ENCODE data around the gene NCK2. TPM values are rescaled to one million over a fixed set of nuclear protein-coding genes. Genes with fewer than 3 reads are reported as not detected.

NCK2 gene
- total and polyA plus RNA-seq, 2 of the 4 experiments (the other 2 are of a cell fraction), result 15.8 to 22.2 TPM

GRCh38 chr2:105924932-105925331 is 180.2 kb downstream of the NCK2 start:
- H3K4ac ChIP-seq (ENCODE audit: low read depth, low read length), result no peak overlapping the region
- POLR2A ChIA-PET (ENCODE audit: unreplicated experiment), result no interaction called here
- no peaks in the 10 kb centered on the region for H4K20me1 ChIP-seq (ENCODE audit: insufficient read depth, low read length)
- no peak overlapping the region for H2BK5ac ChIP-seq (ENCODE audit: low read depth, low read length, poor library complexity, severe bottlenecking)
- no CpG with 5 or more reads among the region's 3 CpGs for WGBS, 2 experiments (ENCODE audit: extremely low coverage in 2 of 2, insufficient read length in 1 of 2)
- DNase-seq, result no peak
- dilution Hi-C loops (cut with HindIII; ENCODE audit: low sequenced_read_pairs, unreplicated experiment), result no loop called here
- BruUV-seq (replicated peaks), result no TSS peak
- CTCF ChIA-PET, result no interaction called here
- H3K27ac ChIP-seq (ENCODE audit: insufficient read depth, low read length), result no peak overlapping the region
- H3K23ac ChIP-seq (ENCODE audit: low read depth, low read length), result no peak overlapping the region
- H3K36me3 ChIP-seq (ENCODE audit: control insufficient read depth, insufficient read depth, low read length), result no peaks in the 10 kb centered on the region
- TF ChIP-seq, protein P1, sequence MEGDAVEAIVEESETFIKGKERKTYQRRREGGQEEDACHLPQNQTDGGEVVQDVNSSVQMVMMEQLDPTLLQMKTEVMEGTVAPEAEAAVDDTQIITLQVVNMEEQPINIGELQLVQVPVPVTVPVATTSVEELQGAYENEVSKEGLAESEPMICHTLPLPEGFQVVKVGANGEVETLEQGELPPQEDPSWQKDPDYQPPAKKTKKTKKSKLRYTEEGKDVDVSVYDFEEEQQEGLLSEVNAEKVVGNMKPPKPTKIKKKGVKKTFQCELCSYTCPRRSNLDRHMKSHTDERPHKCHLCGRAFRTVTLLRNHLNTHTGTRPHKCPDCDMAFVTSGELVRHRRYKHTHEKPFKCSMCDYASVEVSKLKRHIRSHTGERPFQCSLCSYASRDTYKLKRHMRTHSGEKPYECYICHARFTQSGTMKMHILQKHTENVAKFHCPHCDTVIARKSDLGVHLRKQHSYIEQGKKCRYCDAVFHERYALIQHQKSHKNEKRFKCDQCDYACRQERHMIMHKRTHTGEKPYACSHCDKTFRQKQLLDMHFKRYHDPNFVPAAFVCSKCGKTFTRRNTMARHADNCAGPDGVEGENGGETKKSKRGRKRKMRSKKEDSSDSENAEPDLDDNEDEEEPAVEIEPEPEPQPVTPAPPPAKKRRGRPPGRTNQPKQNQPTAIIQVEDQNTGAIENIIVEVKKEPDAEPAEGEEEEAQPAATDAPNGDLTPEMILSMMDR (conservative IDR thresholded peaks at IDR 0.05; ENCODE audit: low read depth, low read length), result no peak
- TF ChIP-seq CHD1 (IDR thresholded peaks at IDR 0.05; ENCODE audit: low read depth, low read length), result no peak
- TF ChIP-seq RCOR1 (IDR thresholded peaks at IDR 0.05; ENCODE audit: insufficient replicate concordance, low read length), result no peak
- TF ChIP-seq RAD21 (IDR thresholded peaks at IDR 0.05; ENCODE audit: low read length), result no peak
- no peak for TF ChIP-seq BHLHE40 (IDR thresholded peaks at IDR 0.05; ENCODE audit: low read depth, low read length)
- no peak for TF ChIP-seq NFE2L2 (IDR thresholded peaks at IDR 0.05; ENCODE audit: low read depth, low read length)
- TF ChIP-seq RFX5 (IDR thresholded peaks at IDR 0.05; ENCODE audit: low read depth, low read length), result no peak
- no peak for TF ChIP-seq USF2 (IDR thresholded peaks at IDR 0.05; ENCODE audit: low read depth, low read length)
- no peak for TF ChIP-seq MXI1 (IDR thresholded peaks at IDR 0.05; ENCODE audit: borderline replicate concordance, low read depth, low read length)
- no peak for TF ChIP-seq POLR2A (IDR thresholded peaks at IDR 0.05; ENCODE audit: low read depth, low read length)
- no peak for TF ChIP-seq ELK1 (IDR thresholded peaks at IDR 0.05; ENCODE audit: borderline replicate concordance, low read depth, low read length)
- no peak for TF ChIP-seq CEBPB (IDR thresholded peaks at IDR 0.05; ENCODE audit: low read depth, low read length)
- no peak for TF ChIP-seq SMC3 (IDR thresholded peaks at IDR 0.05; ENCODE audit: low read depth, low read length)
- no peak for TF ChIP-seq MAZ (IDR thresholded peaks at IDR 0.05; ENCODE audit: borderline replicate concordance, low read depth, low read length)
- TF ChIP-seq FOS (IDR thresholded peaks at IDR 0.05; ENCODE audit: low read depth, low read length), result no peak
- TF ChIP-seq MAFK (IDR thresholded peaks at IDR 0.05; ENCODE audit: low read depth, low read length), result no peak
- H3K4me3 ChIP-seq (ENCODE audit: insufficient read depth, low read depth, low read length), result no peak overlapping the region
- H2AK9ac ChIP-seq (replicated peaks; ENCODE audit: low read depth, low read length, poor library complexity), result no peak overlapping the region
- no peak overlapping the region for H2AK5ac ChIP-seq (ENCODE audit: low read depth, low read length)
- no peak overlapping the region for H3K14ac ChIP-seq (replicated peaks; ENCODE audit: low read depth, low read length)
- H3K4me1 ChIP-seq (ENCODE audit: control insufficient read depth, insufficient read depth, low read length), result no peaks in the 10 kb centered on the region
- no peak overlapping the region for H2BK15ac ChIP-seq (ENCODE audit: low read depth, low read length)
- H3K9me1 ChIP-seq (ENCODE audit: insufficient read depth, low read length), result no peaks in the 10 kb centered on the region
- H2AFZ ChIP-seq (replicated peaks; ENCODE audit: low read length, poor library complexity), result no peak overlapping the region
- no peak overlapping the region for H2BK120ac ChIP-seq (ENCODE audit: low read depth, low read length)
- H3K56ac ChIP-seq (ENCODE audit: extremely low read depth, insufficient read depth, low read length), result no peak overlapping the region
- H4K8ac ChIP-seq (ENCODE audit: low read depth in 2 of 2, low read length in 2 of 2), result no peak overlapping the region
- no peak overlapping the region for H3K4me2 ChIP-seq (ENCODE audit: low read depth, low read length)
- H3K79me1 ChIP-seq (ENCODE audit: low read depth in 1 of 2, low read length in 2 of 2), result no peaks in the 10 kb centered on the region
- H2BK20ac ChIP-seq (ENCODE audit: low read depth, low read length), result no peak overlapping the region
- in situ Hi-C loops (cut with MboI; ENCODE audit: low sequenced_read_pairs), result no loop called here
- H3K18ac ChIP-seq (ENCODE audit: low read depth, low read length), result no peak overlapping the region
- ATAC-seq (ENCODE audit: low read depth), result no peak
- peaks cover 23% of the 10 kb centered on the region for H3K27me3 ChIP-seq (ENCODE audit: control insufficient read depth, insufficient read depth, low read length)
- H4K91ac ChIP-seq (ENCODE audit: insufficient read depth, low read depth, low read length), result no peak overlapping the region
- no peaks in the 10 kb centered on the region for H3K9me3 ChIP-seq (ENCODE audit: control insufficient read depth, insufficient read depth, low read length)
- H3K9ac ChIP-seq (ENCODE audit: low read depth, low read length), result no peak overlapping the region
- H4K5ac ChIP-seq (ENCODE audit: low read depth, low read length), result no peak overlapping the region
- intact Hi-C loops (cut with micrococcal nuclease), result loop anchor here (5.0 kb wide), 1 partner anchor 162 kb away; no protein-coding TSS in a partner anchor

Measured in IMR-90 (cell line).